ENCODE results near the gene SPNS3. TPM values are rescaled to one million over a fixed set of nuclear protein-coding genes. Genes with fewer than 3 reads are reported as not detected.

Gene SPNS3
- total and polyA plus RNA-seq, 7 donors, result 0.09 TPM; not detected in 6

DNA sequence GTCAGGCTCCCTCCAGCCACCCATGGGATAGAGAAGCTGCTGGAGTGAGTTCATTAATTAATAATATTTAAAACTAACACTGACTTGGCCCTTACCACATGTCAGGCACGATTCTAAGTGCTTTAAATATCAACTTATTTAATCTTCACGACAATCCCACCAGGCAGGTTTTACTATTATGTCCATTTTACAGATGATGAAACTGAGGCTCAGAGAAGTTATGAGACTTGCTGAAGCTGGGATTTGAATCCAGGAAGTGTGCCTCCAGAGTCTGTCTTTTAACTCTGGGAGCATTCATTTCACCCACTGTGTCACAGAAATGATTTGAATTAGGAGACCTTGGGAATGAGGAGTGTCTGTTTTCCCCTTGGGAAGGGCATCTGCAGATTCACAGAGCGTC, 8.8 kb downstream of the SPNS3 start:
- DNase-seq (no peak), ATAC-seq (no peak)
- TF ChIP-seq CTCF (IDR thresholded peaks at IDR 0.05), result no peak
- Histone ChIP-seq H3K27ac (no peak overlapping the region), H3K36me3 (ENCODE audit: insufficient read depth in 1 of 2, low read depth in 1 of 2) (no peaks in the 10 kb centered on the region), H3K4me1 (no peaks in the 10 kb centered on the region), H3K4me3 (no peak overlapping the region), H3K27me3 (ENCODE audit: insufficient read depth in 3 of 3, low read length in 2 of 3) (no peaks in the 10 kb centered on the region), H3K9me3 (no peaks in the 10 kb centered on the region)
- intact Hi-C loops (cut with DNase I), result loop anchor here in 1 of 2 donors (10.0 kb wide), 1 partner anchor 192 kb away; no protein-coding TSS in a partner anchor
- 74 to 84% (median 80%) methylated on average over 3 of the region's 3 CpGs for WGBS, 3 donors

DNA sequence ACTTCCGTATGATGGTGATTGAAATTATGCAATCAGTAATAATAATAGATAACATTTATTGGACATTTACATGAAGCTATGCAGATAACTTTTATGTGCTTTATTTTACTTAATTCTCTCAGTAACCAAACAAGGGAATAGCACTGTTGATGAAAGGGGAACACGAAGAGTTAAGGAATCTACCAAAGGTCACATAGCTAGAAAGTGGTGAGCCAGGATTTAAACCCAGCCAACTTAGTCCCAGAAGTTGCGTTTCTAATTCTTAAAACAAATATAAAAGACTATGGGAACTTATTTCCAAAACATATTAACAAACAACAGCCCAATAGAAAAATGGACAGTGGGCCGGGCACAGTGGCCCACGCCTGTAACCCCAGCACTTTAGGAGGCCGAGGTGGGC, 9.7 kb downstream of the SPNS3 start:
- H3K4me3 ChIP-seq, result no peak overlapping the region
- no peak for TF ChIP-seq CTCF (IDR thresholded peaks at IDR 0.05)
- no peaks in the 10 kb centered on the region for H3K9me3 ChIP-seq
- ATAC-seq (no peak), DNase-seq (no peak)
- no peaks in the 10 kb centered on the region for H3K27me3 ChIP-seq (ENCODE audit: insufficient read depth in 3 of 3, low read length in 2 of 3)
- H3K4me1 ChIP-seq, result no peaks in the 10 kb centered on the region
- no peak overlapping the region for H3K27ac ChIP-seq
- WGBS, 3 donors, result 56 to 69% (median 69%) methylated on average over 6 of the region's 6 CpGs
- no peaks in the 10 kb centered on the region for H3K36me3 ChIP-seq (ENCODE audit: insufficient read depth in 1 of 2, low read depth in 1 of 2)
- intact Hi-C loops (cut with DNase I), result loop anchor here in 1 of 2 donors (10.0 kb wide), 1 partner anchor 191 kb away; no protein-coding TSS in a partner anchor

DNA sequence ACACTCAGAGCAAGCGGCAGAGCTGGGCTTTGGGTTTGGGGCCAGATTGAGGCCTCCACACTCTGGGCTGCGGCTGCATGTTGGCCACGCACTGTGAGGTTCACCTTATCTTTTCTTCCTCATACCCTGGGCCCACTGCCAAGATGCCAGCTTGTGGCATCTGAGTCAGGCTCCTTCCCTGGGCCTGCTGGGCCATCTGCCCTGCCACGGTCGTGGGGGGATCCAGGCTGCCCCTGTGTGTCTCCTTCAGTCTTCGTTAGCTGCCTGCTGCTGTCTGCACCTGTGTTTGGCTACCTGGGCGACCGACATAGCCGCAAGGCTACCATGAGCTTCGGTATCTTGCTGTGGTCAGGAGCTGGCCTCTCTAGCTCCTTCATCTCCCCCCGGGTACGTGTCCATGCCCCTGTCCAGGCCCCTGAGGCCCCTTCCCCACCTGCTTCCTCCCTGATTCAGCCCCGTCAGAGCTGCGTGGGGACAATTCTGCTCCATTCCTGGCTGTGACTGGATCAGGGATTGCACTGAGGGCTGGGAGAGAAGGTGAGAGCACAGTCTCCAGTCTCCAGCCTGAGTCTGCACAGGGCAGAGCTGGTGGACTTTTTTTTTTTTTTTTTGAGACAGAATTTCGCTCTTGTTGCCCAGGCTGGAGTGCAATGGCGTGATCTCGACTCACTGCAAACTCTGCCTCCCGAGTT, 11.2 kb downstream of the SPNS3 start:
- Histone ChIP-seq H3K4me1 (no peaks in the 10 kb centered on the region), H3K27me3 (ENCODE audit: insufficient read depth in 3 of 3, low read length in 2 of 3) (no peaks in the 10 kb centered on the region), H3K9me3 (no peaks in the 10 kb centered on the region), H3K27ac (no peak overlapping the region), H3K4me3 (no peak overlapping the region), H3K36me3 (ENCODE audit: insufficient read depth in 1 of 2, low read depth in 1 of 2) (no peaks in the 10 kb centered on the region)
- 73 to 74% (median 74%) methylated on average over 18 of the region's 18 CpGs for WGBS, 3 donors
- intact Hi-C loops (cut with DNase I), result loop anchor here in 1 of 2 donors (10.0 kb wide), 1 partner anchor 190 kb away; no protein-coding TSS in a partner anchor
- peak; percentile 85 to 97 (median 94) for ATAC-seq
- peak; percentile 69 to 86 for DNase-seq
- no peak for TF ChIP-seq CTCF (IDR thresholded peaks at IDR 0.05)

DNA sequence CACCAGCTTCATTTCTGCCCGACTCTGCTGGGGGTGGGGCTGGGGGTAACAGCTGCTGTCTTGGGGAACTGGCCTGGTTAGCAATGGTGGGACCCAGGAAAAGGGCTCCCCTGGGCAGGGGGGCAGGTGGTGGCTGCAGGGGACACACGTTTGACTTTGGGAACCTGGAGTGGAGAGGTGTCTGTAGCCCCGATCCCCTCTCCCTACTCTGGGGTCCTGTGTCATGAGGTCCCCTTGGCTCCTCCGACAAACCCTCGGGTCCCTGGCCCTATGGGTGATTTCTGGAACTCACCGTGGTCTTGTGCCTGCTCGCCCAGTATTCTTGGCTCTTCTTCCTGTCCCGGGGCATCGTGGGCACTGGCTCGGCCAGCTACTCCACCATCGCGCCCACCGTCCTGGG, 12.0 kb downstream of the SPNS3 start:
- Histone ChIP-seq H3K9me3 (no peaks in the 10 kb centered on the region), H3K27ac (no peak overlapping the region), H3K4me3 (no peak overlapping the region), H3K27me3 (ENCODE audit: insufficient read depth in 3 of 3, low read length in 2 of 3) (no peaks in the 10 kb centered on the region), H3K36me3 (ENCODE audit: insufficient read depth in 1 of 2, low read depth in 1 of 2) (no peaks in the 10 kb centered on the region), H3K4me1 (no peaks in the 10 kb centered on the region)
- intact Hi-C loops (cut with DNase I), result loop anchor here in 1 of 2 donors (10.0 kb wide), 1 partner anchor 189 kb away; no protein-coding TSS in a partner anchor
- no peak for TF ChIP-seq CTCF (IDR thresholded peaks at IDR 0.05)
- DNase-seq, result no peak
- ATAC-seq, result no peak
- WGBS, 3 donors, result 89 to 92% (median 91%) methylated on average over 12 to 13 of the region's 13 CpGs

All from psoas muscle (tissue), 8 donors.